Osteocyte (in vitro differentiated cells): ENCODE data around the gene CACHD1. TPM values are rescaled to one million over a fixed set of nuclear protein-coding genes. Genes with fewer than 3 reads are reported as not detected.

Experiments
- DNase-seq: peaks from one replicate; pipeline ENCODE4 v3.0.0; 2021; ENCODE audit warnings: mixed read lengths; ENCODE audit not compliant: unreplicated experiment; ENCODE audit errors: extremely low spot score
- H3K27ac Mint-ChIP-seq: one replicate; pipeline ENCODE4 v1.8.0; 2021; ENCODE audit warnings: mild to moderate bottlenecking, mixed read lengths; ENCODE audit not compliant: unreplicated experiment
- H3K27me3 Mint-ChIP-seq: one replicate; pipeline ENCODE4 v1.8.0; 2021; ENCODE audit warnings: mixed read lengths; ENCODE audit not compliant: unreplicated experiment
- H3K36me3 Mint-ChIP-seq: one replicate; pipeline ENCODE4 v1.8.0; 2021; ENCODE audit warnings: mixed read lengths; ENCODE audit not compliant: unreplicated experiment
- H3K4me1 Mint-ChIP-seq: one replicate; pipeline ENCODE4 v1.8.0; 2021; ENCODE audit warnings: mixed read lengths; ENCODE audit not compliant: unreplicated experiment
- H3K4me3 Mint-ChIP-seq: one replicate; pipeline ENCODE4 v1.8.0; 2021; ENCODE audit warnings: mild to moderate bottlenecking, moderate library complexity, mixed read lengths; ENCODE audit not compliant: unreplicated experiment
- H3K9me3 Mint-ChIP-seq: one replicate; pipeline ENCODE4 v1.8.0; 2021; ENCODE audit warnings: mixed read lengths; ENCODE audit not compliant: unreplicated experiment
- total RNA-seq: library from RNA; stranded (reverse); gene quantifications from 2 replicates; pipeline ENCODE4 v1.2.1, GENCODE V29; 2021
- TF ChIP-seq, protein P1 (sequence below): fragments of 200-600 bp; sonication (generic); IDR thresholded peaks from 2 replicates; pipeline ENCODE4 v1.5.0; 2021; ENCODE audit warnings: antibody characterized with exemption, mild to moderate bottlenecking, moderate library complexity

The CACHD1 gene
- total RNA-seq, 1 donor from 2014 or later = 5.5 TPM

DNA sequence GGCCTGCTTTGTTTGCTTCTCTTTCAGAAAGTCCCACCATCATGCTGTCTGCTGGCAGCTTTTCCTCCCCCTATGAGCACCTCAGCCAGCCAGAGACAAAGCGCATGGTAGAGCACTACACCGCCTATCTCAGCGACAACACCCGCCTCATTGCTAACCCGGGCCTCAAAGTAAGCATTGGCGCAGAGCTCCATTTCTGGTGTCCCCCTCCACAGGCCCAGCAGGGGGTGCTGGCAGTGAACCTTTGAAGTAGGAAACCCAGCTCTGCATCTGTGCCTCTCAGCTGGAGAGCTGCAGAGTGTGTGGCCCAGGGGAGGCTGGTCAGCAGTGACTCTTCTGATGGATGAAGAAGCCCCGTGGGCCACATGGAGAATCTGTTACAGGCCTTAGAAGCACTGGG is 193.7 kb downstream of the CACHD1 start:
- no peak overlapping the region for H3K27ac Mint-ChIP-seq
- no peak overlapping the region for H3K4me3 Mint-ChIP-seq
- peaks cover 12% of the 10 kb centered on the region for H3K36me3 Mint-ChIP-seq
- no peaks in the 10 kb centered on the region for H3K27me3 Mint-ChIP-seq
- no peak for DNase-seq
- TF ChIP-seq, protein P1, sequence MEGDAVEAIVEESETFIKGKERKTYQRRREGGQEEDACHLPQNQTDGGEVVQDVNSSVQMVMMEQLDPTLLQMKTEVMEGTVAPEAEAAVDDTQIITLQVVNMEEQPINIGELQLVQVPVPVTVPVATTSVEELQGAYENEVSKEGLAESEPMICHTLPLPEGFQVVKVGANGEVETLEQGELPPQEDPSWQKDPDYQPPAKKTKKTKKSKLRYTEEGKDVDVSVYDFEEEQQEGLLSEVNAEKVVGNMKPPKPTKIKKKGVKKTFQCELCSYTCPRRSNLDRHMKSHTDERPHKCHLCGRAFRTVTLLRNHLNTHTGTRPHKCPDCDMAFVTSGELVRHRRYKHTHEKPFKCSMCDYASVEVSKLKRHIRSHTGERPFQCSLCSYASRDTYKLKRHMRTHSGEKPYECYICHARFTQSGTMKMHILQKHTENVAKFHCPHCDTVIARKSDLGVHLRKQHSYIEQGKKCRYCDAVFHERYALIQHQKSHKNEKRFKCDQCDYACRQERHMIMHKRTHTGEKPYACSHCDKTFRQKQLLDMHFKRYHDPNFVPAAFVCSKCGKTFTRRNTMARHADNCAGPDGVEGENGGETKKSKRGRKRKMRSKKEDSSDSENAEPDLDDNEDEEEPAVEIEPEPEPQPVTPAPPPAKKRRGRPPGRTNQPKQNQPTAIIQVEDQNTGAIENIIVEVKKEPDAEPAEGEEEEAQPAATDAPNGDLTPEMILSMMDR = no peak
- H3K4me1 Mint-ChIP-seq = peaks cover 7% of the 10 kb centered on the region
- no peaks in the 10 kb centered on the region for H3K9me3 Mint-ChIP-seq

DNA sequence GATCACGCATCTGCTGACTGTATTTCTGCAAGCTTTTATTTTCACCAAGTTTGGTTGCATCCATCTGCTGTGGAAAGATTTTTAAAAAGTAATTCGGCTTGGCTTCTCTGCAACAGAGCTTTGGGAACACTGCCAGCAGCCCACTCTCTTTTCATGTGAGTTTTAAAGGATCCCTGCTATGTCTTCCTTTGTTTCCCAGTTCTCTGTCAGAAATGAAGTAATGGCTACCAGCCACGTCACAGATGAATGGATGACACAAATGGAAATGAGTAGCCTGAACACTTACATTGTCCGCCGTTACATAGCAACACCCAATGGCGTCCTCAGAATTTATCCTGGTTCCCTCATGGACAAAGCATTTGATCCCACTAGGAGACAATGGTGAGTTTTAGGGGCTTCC is 194.4 kb downstream of the CACHD1 start:
- Mint-ChIP-seq H3K4me1 (peaks cover 7% of the 10 kb centered on the region), H3K27ac (no peak overlapping the region), H3K27me3 (no peaks in the 10 kb centered on the region), H3K4me3 (no peak overlapping the region), H3K9me3 (no peaks in the 10 kb centered on the region), H3K36me3 (peaks cover 10% of the 10 kb centered on the region)
- DNase-seq = no peak
- TF ChIP-seq, protein P1 = no peak

DNA sequence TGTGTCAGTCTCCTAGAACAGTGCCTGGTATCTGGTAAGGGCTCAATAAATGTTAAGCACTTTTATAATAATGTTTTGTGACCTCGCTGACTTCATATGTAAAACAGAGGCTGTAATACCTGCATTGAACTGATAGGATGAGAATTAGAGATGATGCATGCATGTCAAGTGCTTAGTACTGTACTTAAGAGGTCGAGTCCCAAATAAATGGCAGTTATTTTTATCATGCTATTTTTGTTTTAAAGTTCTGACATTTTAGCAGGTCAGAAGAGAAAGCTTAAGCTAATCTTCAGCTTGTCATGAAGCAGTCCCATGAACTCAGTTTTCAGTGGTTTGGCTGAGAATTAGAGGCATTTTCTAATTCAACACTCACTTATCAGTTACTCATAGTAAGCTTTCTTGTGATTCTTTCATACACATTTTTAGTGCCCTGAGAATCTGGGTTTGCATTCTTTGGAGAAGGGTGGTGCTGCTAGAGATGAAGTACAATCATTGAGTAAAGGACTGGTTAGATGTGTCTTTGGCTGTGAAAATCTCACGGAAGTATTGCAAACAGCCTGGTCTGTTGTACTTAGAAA is 199.3 kb downstream of the CACHD1 start:
- H3K27ac Mint-ChIP-seq = no peak overlapping the region
- H3K27me3 Mint-ChIP-seq = no peaks in the 10 kb centered on the region
- H3K9me3 Mint-ChIP-seq = no peaks in the 10 kb centered on the region
- no peak overlapping the region for H3K4me3 Mint-ChIP-seq
- DNase-seq = no peak
- TF ChIP-seq, protein P1 = no peak
- peaks cover 8% of the 10 kb centered on the region for H3K4me1 Mint-ChIP-seq
- H3K36me3 Mint-ChIP-seq = peaks cover 17% of the 10 kb centered on the region

DNA sequence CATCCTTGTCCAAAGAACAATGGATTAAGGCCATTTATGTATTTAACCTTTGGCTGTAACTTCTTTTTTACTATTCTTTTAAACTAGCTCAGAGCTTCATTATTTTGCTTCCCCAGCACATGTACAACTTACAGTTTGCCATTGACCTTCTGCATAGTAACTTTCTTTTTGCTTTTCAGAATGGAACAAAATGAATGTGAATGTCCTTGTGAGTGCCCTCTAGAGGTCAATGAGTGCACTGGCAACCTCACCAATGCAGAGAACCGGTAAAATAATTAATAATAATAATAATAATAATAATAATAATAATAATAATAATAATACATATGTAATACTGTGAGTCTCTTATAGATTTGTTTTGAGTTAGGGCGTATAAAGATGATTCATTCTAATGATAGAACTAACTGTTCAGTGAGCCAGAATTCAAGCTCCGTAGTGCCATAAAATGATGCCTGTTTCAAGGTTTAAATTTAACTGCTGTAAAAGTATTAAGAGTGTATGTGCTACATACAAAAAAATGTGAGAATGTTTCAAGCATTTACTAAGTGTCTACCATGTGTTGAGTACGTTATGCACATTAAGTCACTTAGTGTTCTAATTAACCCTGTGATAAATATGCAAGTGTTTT is 205.9 kb downstream of the CACHD1 start:
- TF ChIP-seq, protein P1 = peak; percentile 75
- Mint-ChIP-seq H3K4me1 (peaks cover 8% of the 10 kb centered on the region), H3K27me3 (no peaks in the 10 kb centered on the region), H3K9me3 (no peaks in the 10 kb centered on the region), H3K36me3 (peaks cover 11% of the 10 kb centered on the region), H3K4me3 (no peak overlapping the region), H3K27ac (no peak overlapping the region)
- no peak for DNase-seq

DNA sequence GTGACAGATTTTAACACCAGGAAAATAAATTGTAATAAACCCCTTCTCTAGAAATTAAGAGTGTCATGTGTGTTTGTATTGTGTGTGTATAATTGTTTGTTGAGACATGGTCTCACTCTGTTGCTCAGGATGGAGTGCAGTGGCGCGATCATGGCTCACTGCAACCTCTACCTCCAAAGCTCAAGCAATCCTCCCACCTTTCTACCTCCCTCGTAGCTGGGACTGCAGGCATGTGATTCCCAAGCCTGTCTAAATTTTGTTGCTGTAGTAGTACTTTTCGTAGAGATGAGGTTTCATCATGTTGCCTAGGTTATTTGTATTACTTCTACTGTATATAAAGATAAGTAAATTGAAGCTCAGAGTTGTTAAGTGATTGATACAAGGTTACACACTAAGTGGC is 206.5 kb downstream of the CACHD1 start:
- Mint-ChIP-seq H3K4me1 (peaks cover 8% of the 10 kb centered on the region), H3K27ac (no peak overlapping the region), H3K9me3 (no peaks in the 10 kb centered on the region), H3K4me3 (no peak overlapping the region), H3K36me3 (peaks cover 11% of the 10 kb centered on the region), H3K27me3 (no peaks in the 10 kb centered on the region)
- TF ChIP-seq, protein P1 = no peak
- no peak for DNase-seq
